Measurements from ENCODE around the gene ZSWIM8.

- TF ChIP-seq POLR2A (IDR thresholded peaks at IDR 0.05) (no peak), CTCF (IDR thresholded peaks at IDR 0.05) (no peak)
Observed at GRCh38 chr10:73769396-73769795, 16.0 kb upstream of the ZSWIM8 start.

Measured in Peyer's patch (tissue), 4 donors.